Uterus (tissue), 4 donors: ENCODE results near the gene ZFPM1. TPM values are rescaled to one million over a fixed set of nuclear protein-coding genes. Genes with fewer than 3 reads are reported as not detected.

ENCODE experiments used
- DNase-seq, 2 donors: peaks; one replicate each; pipeline ENCODE4 v3.0.0-alpha.2; 2019 to 2020
- H3K27ac ChIP-seq, 2 donors: fragments of 200-600 bp; sonication (generic); 1 replicate in 1 of 2; 2 replicates in 1 of 2; pipeline ENCODE4 v1.5.1; 2016 to 2018
- H3K27me3 ChIP-seq, 2 donors: fragments of 200-600 bp; sonication (generic); one replicate each; pipeline ENCODE4 v1.5.1; 2018 to 2019; ENCODE audit warnings: control low read depth in 1 of 2
- H3K36me3 ChIP-seq, 2 donors: fragments of 200-600 bp; sonication (generic); one replicate each; pipeline ENCODE4 v1.5.1; 2019; ENCODE audit warnings: control low read depth in 1 of 2
- H3K4me1 ChIP-seq, 2 donors: fragments of 200-600 bp; sonication (generic); one replicate each; pipeline ENCODE4 v1.5.1; 2018 to 2019; ENCODE audit warnings: control low read depth in 1 of 2
- H3K4me3 ChIP-seq, 2 donors: fragments of 200-600 bp; sonication (generic); 1 replicate in 1 of 2; 2 replicates in 1 of 2; pipeline ENCODE4 v1.5.1; 2018 to 2019; ENCODE audit warnings: mild to moderate bottlenecking in 1 of 2
- H3K9me3 ChIP-seq, 2 donors: fragments of 200-600 bp; sonication (generic); one replicate each; pipeline ENCODE4 v1.5.1; 2019; ENCODE audit warnings: control low read depth in 1 of 2
- CTCF ChIP-seq, 4 experiments: fragments of 200-600 bp in 2 of 4; fragments of 450-650 bp in 2 of 4; sonication (generic) in 2 of 4; IDR thresholded peaks; one replicate each; pipeline ENCODE4 v1.5.1; 2016 to 2019; ENCODE audit warnings: antibody characterized with exemption in 4 of 4, mild to moderate bottlenecking in 2 of 4, moderate library complexity in 1 of 4
- POLR2A ChIP-seq, 2 donors: fragments of 450-650 bp; IDR thresholded peaks; one replicate each; pipeline ENCODE4 v1.6.1; 2016; ENCODE audit warnings: antibody characterized with exemption in 2 of 2, mild to moderate bottlenecking in 1 of 2, moderate library complexity in 1 of 2
- intact Hi-C: fragments of 100-400 bp; cut with DNase I; formaldehyde crosslinking; loops from one replicate; pipeline ENCODE4 v1.15.1; 2023; ENCODE audit warnings: low total_unique reads
- total RNA-seq, 4 donors: library from RNA; depleted of rRNA in 3 of 4; stranded (reverse); fragments of >200 nt in 3 of 4; gene quantifications; one replicate each; pipeline versions ENCODE4 v1.1.0 to v1.2.4, GENCODE V29; 2014 to 2023
- donor health status: DM: yes; HTN: yes; CAD: no.

The ZFPM1 gene
- total RNA-seq, 4 donors from 2014 or later = under 0.01 to 6.9 (median 0.77) TPM

DNA sequence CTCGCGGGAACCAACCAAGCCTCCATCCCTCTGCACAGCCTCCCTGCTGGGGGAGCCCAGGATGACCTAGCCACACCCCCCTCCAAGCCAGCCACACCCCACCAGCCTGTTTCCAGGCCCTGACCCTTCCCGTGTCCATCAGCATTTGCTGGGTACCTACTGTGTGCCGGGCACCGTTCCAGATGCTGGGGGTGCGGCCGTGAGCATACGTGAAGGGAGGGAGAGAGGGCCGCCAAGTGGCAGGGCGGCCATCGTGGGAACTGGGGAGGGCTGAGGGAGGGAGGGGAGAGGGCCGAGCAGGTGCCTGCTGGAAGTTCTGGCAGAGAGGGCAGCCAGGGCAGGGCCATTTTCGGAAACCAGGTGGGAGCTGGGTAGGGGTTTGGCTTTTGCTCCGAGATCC, 23.1 kb downstream of the ZFPM1 start:
- Histone ChIP-seq H3K9me3 (no peaks in the 10 kb centered on the region), H3K36me3 (no peaks in the 10 kb centered on the region), H3K27me3 (no peaks in the 10 kb centered on the region), H3K4me3 (no peak overlapping the region), H3K4me1 (peaks cover 0 to 3% of the 10 kb centered on the region in 2 donors), H3K27ac (no peak overlapping the region)
- DNase-seq = no peak
- TF ChIP-seq POLR2A (IDR thresholded peaks at IDR 0.05) (no peak), CTCF (IDR thresholded peaks at IDR 0.05) (no peak)
- intact Hi-C loops = no loop called here

DNA sequence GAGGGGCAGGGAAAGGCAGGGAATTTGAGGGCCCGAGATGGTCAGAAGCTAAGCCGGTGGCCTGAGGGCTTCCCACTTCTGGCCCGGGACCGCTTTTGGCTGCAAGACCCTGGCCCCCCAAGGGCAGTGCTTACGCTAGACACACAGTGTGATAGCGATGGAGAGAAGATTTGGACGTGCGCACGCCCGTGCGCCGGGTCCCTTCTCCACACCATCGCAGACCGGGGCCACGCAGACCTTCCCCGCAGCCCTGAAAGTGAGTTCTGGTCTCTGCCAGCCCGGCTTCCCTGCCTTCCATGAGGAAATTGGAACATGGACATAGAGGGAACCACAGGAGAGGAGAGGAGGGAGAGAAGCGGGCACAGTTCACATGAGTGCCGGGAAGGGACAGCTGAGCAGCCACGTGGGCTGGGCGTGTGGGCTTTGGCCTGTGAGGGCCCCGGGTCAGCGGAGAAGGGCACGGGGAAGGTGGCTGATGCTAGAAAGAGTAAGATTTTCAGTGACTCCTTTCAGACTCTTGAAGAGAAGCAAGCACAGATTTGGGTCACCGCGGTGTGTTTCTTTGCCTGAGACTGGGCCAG, 23.8 kb downstream of the ZFPM1 start:
- no peak overlapping the region for H3K27ac ChIP-seq
- H3K4me3 ChIP-seq = no peak overlapping the region
- H3K27me3 ChIP-seq = no peaks in the 10 kb centered on the region
- H3K4me1 ChIP-seq = peaks cover 0 to 3% of the 10 kb centered on the region in 2 donors
- DNase-seq = no peak
- intact Hi-C loops = no loop called here
- H3K36me3 ChIP-seq = no peaks in the 10 kb centered on the region
- H3K9me3 ChIP-seq = no peaks in the 10 kb centered on the region
- TF ChIP-seq CTCF (IDR thresholded peaks at IDR 0.05) (no peak), POLR2A (IDR thresholded peaks at IDR 0.05) (no peak)

DNA sequence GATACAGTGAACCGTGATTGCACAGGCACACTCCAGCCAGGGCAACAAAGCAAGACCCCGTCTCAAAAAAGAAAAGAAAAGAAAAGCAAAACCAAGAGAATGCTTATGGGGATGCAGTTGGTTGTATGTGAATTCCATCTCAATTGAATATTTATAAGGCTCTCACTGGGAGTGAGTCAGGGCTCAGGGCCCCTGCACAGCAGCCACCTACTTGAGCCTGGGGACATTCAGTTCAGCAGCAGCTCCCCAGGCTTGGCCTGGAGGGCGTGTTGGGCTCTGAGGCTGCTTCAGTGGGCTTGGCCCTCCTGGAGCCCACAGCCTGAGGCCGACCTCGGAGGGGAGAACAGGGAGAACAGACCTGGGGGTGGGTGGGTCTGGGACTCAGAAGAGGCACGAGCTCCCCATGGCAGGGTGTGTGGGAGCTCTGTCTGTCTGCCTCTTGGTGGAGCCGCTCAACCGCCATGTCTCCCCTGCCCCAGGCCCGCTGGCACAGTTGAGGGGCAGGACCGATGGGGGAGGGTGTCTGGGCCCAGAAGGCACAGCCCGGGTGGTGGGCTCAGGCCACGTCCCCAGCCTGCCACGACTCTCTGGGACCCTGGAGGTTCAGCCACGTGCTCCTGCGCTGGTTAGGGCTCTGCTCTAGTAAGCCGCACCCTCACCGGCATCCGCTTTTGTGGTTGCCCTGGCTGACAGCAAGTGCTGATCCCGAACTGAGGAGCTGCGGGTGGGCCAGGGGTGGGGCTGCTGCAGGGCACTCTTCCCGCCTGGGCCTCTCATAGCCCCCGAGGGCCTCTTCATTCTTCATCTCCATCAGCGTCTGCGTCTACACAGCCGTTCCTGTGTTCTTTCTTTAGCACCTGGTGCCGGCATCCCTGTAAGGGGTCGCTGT, 24.8 kb downstream of the ZFPM1 start:
- TF ChIP-seq POLR2A (IDR thresholded peaks at IDR 0.05) (no peak), CTCF (IDR thresholded peaks at IDR 0.05) (no peak)
- Histone ChIP-seq H3K4me3 (no peak overlapping the region), H3K27me3 (no peaks in the 10 kb centered on the region), H3K4me1 (peaks cover 0 to 3% of the 10 kb centered on the region in 2 donors), H3K9me3 (no peaks in the 10 kb centered on the region), H3K36me3 (no peaks in the 10 kb centered on the region), H3K27ac (no peak overlapping the region)
- no peak for DNase-seq
- intact Hi-C loops = no loop called here

DNA sequence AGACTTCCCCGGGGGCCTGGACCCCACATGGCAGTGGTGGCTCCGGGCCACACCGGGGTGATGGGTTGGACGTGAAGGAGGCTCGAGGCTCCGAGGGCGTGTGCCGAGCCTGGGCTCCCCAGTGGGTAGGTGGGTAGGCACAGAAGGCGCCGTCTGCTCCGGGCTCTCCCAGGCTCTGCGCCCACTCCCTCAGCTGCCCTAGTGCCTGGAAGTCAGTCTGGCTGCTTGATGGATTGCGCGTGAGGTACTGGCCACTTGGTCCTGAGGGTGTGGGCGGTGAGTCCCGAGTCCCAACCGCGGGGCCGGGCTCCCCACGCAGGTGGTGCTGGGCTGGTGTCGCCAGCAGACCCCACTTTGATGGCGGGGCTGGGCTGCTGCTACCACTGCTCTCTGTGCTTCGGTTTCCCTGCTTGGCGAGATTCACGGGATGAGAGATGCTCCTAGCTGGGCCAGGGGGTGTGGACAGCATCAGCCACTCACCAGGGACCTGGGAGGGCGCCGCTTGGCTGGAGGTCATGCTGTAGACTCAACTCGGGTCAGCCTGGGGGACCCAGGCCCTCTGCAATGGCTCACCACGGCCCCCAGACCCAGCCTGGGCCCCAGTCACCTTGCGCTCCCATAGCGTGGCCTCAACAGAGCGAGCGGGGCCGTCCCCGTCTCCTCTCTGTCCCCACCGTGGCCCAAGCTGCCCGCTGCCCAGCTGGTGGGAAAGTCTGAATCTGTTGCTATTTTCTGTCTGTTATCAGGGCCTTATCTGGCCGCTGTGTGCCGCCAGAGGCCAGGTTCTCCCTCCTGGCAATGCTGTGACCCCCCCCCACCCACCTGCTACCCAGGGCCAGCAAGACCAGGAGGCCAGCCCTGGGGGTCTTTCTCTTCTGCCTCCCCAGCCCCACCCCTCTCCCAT, 26.1 kb downstream of the ZFPM1 start:
- no peaks in the 10 kb centered on the region for H3K9me3 ChIP-seq
- no peak overlapping the region for H3K27ac ChIP-seq
- no peak for DNase-seq
- H3K27me3 ChIP-seq = no peaks in the 10 kb centered on the region
- TF ChIP-seq CTCF (IDR thresholded peaks at IDR 0.05) (no peak), POLR2A (IDR thresholded peaks at IDR 0.05) (no peak)
- no peak overlapping the region for H3K4me3 ChIP-seq
- H3K4me1 ChIP-seq = peaks cover 0 to 3% of the 10 kb centered on the region in 2 donors
- intact Hi-C loops = no loop called here
- H3K36me3 ChIP-seq = no peaks in the 10 kb centered on the region
